IMR-90 (cell line): ENCODE results near the gene NEURL1. TPM values are rescaled to one million over a fixed set of nuclear protein-coding genes. Genes with fewer than 3 reads are reported as not detected.

Experiments used
- USF2 ChIP-seq: fragments of 150-350 bp; IDR thresholded peaks from 2 replicates; pipeline ENCODE4 v1.6.1; 2017; ENCODE audit warnings: mild to moderate bottlenecking, antibody characterized with exemption, low read length, low read depth
- polyA plus RNA-seq, 3 experiments: library from polyadenylated mRNA; depleted of rRNA; stranded (reverse); fragments of >200 nt; gene quantifications; 2 replicates each; pipeline ENCODE4 v1.2.3, GENCODE V29; 2012; ENCODE audit warnings: low replicate concordance in 1 of 3
- total RNA-seq: library from RNA; depleted of rRNA; stranded (reverse); fragments of >200 nt; gene quantifications from 2 replicates; pipeline ENCODE4 v1.2.3, GENCODE V29; 2012

The NEURL1 gene
- total and polyA plus RNA-seq, 2 of the 4 experiments (the other 2 are of a cell fraction): 0.36 to 0.82 TPM

DNA sequence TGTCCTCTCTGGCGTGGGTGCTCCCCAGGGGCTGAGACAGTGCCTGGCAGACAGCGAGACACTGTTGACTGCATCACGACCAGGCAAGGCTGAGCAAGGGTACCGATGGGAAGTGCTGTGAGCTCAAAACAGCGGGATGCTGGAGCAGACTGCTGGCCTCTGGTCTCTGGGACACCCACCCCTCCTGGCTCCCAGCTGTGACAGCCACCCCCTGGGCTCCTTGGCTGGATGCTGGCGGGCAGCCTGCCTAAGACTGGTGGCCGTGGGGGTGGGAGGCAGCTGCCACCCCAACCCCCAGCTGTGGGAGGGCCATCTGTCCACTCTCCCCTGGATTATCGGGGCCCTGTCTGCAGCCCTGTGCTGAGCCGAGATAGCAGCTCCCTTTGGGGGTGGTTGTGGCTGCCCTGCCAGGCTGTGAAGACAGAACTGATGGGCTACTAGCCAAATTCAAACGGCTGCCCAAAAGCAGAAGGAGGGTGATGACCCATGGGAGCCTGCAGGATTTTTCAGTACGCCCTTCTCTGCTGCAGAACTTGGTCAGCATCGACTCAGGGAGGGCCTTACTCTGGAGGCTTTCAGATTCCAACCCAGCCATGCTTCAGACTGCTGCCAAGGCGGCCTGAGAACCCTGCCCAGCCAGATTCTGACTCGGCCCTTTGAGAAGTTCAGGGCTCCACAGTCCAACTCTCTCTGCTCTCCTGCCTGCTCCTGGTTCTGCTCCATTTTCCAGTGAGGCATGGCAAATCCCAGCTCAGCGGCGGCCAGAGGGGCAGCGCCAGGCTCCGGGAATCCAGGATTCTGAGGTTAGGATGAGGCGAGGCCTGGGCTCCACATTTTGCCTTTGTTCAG is 125.3 kb downstream of the NEURL1 start (continued):
- no peak for TF ChIP-seq USF2
